ENCODE data around the gene SMARCA1. TPM values are rescaled to one million over a fixed set of nuclear protein-coding genes. Genes with fewer than 3 reads are reported as not detected.

Gene SMARCA1
- total and polyA plus RNA-seq, 2 of the 13 experiments (the other 11 are each of a cell fraction or from before 2014, with no cell fraction given): 97.7 to 145 TPM

GRCh38 chrX:129510331-129510730, 13.0 kb downstream of the SMARCA1 start (continued):
- no peak for TF ChIP-seq TEAD2 (CRISPR knock-in tag; IDR thresholded peaks at IDR 0.05)
- TF ChIP-seq ZZZ3 (CRISPR knock-in tag; IDR thresholded peaks at IDR 0.05; ENCODE audit: borderline replicate concordance): no peak
- TF ChIP-seq SMAD9 (CRISPR knock-in tag; IDR thresholded peaks at IDR 0.05): no peak
- TF ChIP-seq THRA (CRISPR knock-in tag; IDR thresholded peaks at IDR 0.05; ENCODE audit: borderline replicate concordance): no peak
- no peak for TF ChIP-seq ZNF674 (CRISPR knock-in tag; IDR thresholded peaks at IDR 0.05; ENCODE audit: low read depth)
- no peak for TF ChIP-seq CREB3 (CRISPR knock-in tag; IDR thresholded peaks at IDR 0.05)
- peak; percentile 21; the same call in 1 of the 2 replicates for TF ChIP-seq RXRA (CRISPR knock-in tag; IDR thresholded peaks at IDR 0.05)
- TF ChIP-seq NR2F6 (IDR thresholded peaks at IDR 0.05): peak; percentile 30
- peak; percentile 35; the same call in 1 of the 2 replicates for TF ChIP-seq NR2F6 (CRISPR knock-in tag; IDR thresholded peaks at IDR 0.05)
- peak; percentile 60; the same call in 1 of the 2 replicates for TF ChIP-seq ATF2 (CRISPR knock-in tag; IDR thresholded peaks at IDR 0.05)
- TF ChIP-seq KDM2A (CRISPR knock-in tag; IDR thresholded peaks at IDR 0.05; ENCODE audit: borderline replicate concordance, low read depth): 0 out of 2 replicates have a peak, but pooled peaks have one; percentile 22
- TF ChIP-seq SALL1 (CRISPR knock-in tag; IDR thresholded peaks at IDR 0.05): peak; percentile 80
- TF ChIP-seq ZBTB40 (IDR thresholded peaks at IDR 0.05): no peak
- TF ChIP-seq ZBTB40 (CRISPR knock-in tag; IDR thresholded peaks at IDR 0.05): no peak
- TF ChIP-seq ZNF878 (CRISPR knock-in tag; IDR thresholded peaks at IDR 0.05): no peak
- TF ChIP-seq ZMYM4 (CRISPR knock-in tag; IDR thresholded peaks at IDR 0.05): 0 out of 2 replicates have a peak, but pooled peaks have one; percentile 17
- no peak for TF ChIP-seq ZNF383 (CRISPR knock-in tag; IDR thresholded peaks at IDR 0.05; ENCODE audit: borderline replicate concordance)
